B cell (primary cell): Measurements from ENCODE around the gene MME.

Source experiments
- EZH2 ChIP-seq: IDR thresholded peaks from 2 replicates; pipeline ENCODE4 v1.6.1; 2012; ENCODE audit warnings: borderline replicate concordance, low read depth, mild to moderate bottlenecking, moderate library complexity, low read length; ENCODE audit not compliant: insufficient read depth, poor library complexity, severe bottlenecking
- TF ChIP-seq, protein P1 (sequence below): fragments of 200-600 bp; IDR thresholded peaks from one replicate; pipeline ENCODE4 v1.8.0; 2022; ENCODE audit warnings: antibody characterized with exemption, mild to moderate bottlenecking

DNA sequence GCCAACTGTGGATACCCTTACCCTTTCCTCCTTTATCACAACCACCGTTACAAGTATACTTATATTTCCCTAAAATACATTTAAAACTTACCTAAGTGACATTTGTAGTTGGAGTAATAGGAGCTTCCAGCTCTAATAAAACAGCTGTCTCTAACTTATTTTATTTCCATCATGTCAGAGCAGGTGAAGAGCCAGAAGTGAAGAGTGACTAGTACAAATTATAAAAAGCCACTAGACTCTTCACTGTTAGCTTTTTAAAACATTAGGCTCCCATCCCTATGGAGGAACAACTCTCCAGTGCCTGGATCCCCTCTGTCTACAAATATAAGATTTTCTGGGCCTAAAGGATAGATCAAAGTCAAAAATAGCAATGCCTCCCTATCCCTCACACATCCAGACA is 102.3 kb downstream of the MME start:
- TF ChIP-seq, protein P1, sequence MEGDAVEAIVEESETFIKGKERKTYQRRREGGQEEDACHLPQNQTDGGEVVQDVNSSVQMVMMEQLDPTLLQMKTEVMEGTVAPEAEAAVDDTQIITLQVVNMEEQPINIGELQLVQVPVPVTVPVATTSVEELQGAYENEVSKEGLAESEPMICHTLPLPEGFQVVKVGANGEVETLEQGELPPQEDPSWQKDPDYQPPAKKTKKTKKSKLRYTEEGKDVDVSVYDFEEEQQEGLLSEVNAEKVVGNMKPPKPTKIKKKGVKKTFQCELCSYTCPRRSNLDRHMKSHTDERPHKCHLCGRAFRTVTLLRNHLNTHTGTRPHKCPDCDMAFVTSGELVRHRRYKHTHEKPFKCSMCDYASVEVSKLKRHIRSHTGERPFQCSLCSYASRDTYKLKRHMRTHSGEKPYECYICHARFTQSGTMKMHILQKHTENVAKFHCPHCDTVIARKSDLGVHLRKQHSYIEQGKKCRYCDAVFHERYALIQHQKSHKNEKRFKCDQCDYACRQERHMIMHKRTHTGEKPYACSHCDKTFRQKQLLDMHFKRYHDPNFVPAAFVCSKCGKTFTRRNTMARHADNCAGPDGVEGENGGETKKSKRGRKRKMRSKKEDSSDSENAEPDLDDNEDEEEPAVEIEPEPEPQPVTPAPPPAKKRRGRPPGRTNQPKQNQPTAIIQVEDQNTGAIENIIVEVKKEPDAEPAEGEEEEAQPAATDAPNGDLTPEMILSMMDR: no peak
- no peak for TF ChIP-seq EZH2
